Kidney epithelial cell (primary cell): ENCODE data around the gene PIGR. TPM values are rescaled to one million over a fixed set of nuclear protein-coding genes. Genes with fewer than 3 reads are reported as not detected.
"Not testable (repeated sequence)": the region's sequence is repeated elsewhere in the genome, so short reads cannot be mapped to it uniquely, and the experiment has no call there.

Source experiments
- DNase-seq: peaks from one replicate; pipeline ENCODE4 v3.0.0-alpha.2; 2010; ENCODE audit warnings: low read depth
- H3K27me3 ChIP-seq: 2 replicates; pipeline ENCODE4 v1.6.0; 2011; ENCODE audit warnings: low read length; ENCODE audit not compliant: control insufficient read depth, insufficient read depth
- H3K36me3 ChIP-seq: 2 replicates; pipeline ENCODE4 v1.5.1; 2011; ENCODE audit warnings: low read length; ENCODE audit not compliant: control insufficient read depth, insufficient read depth
- H3K4me3 ChIP-seq: 2 replicates; pipeline ENCODE4 v1.5.1; 2011; ENCODE audit warnings: low read depth, mild to moderate bottlenecking, control low read depth, low read length
- total RNA-seq: library from RNA; depleted of rRNA; stranded (reverse); fragments of >200 nt; gene quantifications from 2 replicates; pipeline ENCODE4 v1.2.3, GENCODE V29; 2015
- TF ChIP-seq, protein P1 (sequence below): IDR thresholded peaks from 2 replicates; pipeline ENCODE4 v1.5.1; 2011; ENCODE audit warnings: mild to moderate bottlenecking, moderate library complexity, low read length, control low read depth, inconsistent platforms; ENCODE audit not compliant: insufficient read depth, poor library complexity, severe bottlenecking

PIGR gene
- total RNA-seq, 1 donor from 2014 or later: not detected

- Histone ChIP-seq H3K36me3 (no peaks in the 10 kb centered on the region), H3K4me3 (no peak overlapping the region), H3K27me3 (no peaks in the 10 kb centered on the region)
- no peak for DNase-seq
- TF ChIP-seq, protein P1, sequence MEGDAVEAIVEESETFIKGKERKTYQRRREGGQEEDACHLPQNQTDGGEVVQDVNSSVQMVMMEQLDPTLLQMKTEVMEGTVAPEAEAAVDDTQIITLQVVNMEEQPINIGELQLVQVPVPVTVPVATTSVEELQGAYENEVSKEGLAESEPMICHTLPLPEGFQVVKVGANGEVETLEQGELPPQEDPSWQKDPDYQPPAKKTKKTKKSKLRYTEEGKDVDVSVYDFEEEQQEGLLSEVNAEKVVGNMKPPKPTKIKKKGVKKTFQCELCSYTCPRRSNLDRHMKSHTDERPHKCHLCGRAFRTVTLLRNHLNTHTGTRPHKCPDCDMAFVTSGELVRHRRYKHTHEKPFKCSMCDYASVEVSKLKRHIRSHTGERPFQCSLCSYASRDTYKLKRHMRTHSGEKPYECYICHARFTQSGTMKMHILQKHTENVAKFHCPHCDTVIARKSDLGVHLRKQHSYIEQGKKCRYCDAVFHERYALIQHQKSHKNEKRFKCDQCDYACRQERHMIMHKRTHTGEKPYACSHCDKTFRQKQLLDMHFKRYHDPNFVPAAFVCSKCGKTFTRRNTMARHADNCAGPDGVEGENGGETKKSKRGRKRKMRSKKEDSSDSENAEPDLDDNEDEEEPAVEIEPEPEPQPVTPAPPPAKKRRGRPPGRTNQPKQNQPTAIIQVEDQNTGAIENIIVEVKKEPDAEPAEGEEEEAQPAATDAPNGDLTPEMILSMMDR: no peak
Measured at GRCh38 chr1:206929524-206929923, 16.7 kb downstream of the PIGR start.

DNA sequence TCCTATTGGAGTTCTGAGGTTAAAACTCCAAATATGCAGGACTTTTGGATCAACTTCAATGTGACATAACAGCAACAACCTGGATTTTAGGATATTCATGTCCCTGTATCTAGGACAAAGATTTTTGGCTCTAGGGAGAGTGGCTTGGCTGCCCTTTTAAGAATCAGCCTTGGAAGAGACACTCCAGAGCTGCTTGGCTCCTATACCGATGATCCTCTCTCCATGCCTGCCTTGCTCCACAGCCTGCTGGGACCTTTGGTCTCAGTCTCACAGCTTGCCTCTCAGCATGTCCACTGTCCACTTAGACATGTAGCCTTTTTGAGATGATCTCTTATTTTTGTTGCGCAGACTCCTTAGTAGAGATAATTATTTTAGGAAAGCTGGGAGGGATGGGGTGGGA, 20.0 kb downstream of the PIGR start:
- no peak for DNase-seq
- no peak overlapping the region for H3K4me3 ChIP-seq
- no peaks in the 10 kb centered on the region for H3K36me3 ChIP-seq
- TF ChIP-seq, protein P1: no peak
- H3K27me3 ChIP-seq: no peaks in the 10 kb centered on the region

- no peak for DNase-seq
- Histone ChIP-seq H3K36me3 (no peaks in the 10 kb centered on the region), H3K4me3 (no peak overlapping the region), H3K27me3 (no peaks in the 10 kb centered on the region)
- TF ChIP-seq, protein P1: no peak
Measured at GRCh38 chr1:206925106-206925736, 21.0 kb downstream of the PIGR start.

DNA sequence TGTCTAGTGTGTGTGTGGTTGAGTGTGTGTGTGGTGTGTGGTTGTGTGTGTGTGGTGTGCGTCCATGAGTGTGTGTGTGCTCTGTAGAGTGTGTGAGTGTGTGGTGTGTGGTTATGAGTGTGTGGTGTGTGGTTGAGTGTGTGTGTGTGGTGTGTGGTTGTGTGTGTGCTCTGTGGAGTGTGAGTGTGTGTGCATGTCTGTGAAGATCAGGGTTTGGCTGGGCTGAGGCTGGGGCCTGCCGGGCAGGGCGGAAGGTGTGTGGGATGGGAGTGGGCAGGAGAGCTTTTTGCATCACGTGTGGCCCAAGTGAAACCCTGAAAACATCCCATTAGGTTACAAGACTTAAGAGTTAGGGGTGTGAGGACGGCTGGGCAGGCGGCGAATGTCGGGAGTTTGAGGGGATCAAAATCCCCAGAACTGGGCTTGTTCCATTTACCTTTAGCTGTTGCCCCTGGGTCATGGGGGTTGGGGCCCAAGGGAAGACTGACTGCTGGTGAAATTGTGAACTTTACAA, 21.6 kb downstream of the PIGR start:
- TF ChIP-seq, protein P1: no peak
- Histone ChIP-seq H3K4me3 (no peak overlapping the region), H3K36me3 (no peaks in the 10 kb centered on the region), H3K27me3 (no peaks in the 10 kb centered on the region)
- no peak for DNase-seq

- not testable (repeated sequence) for H3K4me3 ChIP-seq, H3K36me3 ChIP-seq, DNase-seq, H3K27me3 ChIP-seq
Measured at GRCh38 chr1:206923961-206924557, 22.2 kb downstream of the PIGR start.

GRCh38 chr1:206923009-206923960, 23.0 kb downstream of the PIGR start:
- Histone ChIP-seq H3K36me3 (no peaks in the 10 kb centered on the region), H3K27me3 (no peaks in the 10 kb centered on the region), H3K4me3 (no peak overlapping the region)
- TF ChIP-seq, protein P1: no peak
- no peak for DNase-seq
